Measurements from ENCODE around the gene SMYD3. TPM values are rescaled to one million over a fixed set of nuclear protein-coding genes. Genes with fewer than 3 reads are reported as not detected.
A peak's percentile ranks its signal among the peaks of the same experiment; 100 is the strongest.

Gene SMYD3
- total and polyA plus RNA-seq, 9 of the 15 experiments (the other 6 are each of a cell fraction or from before 2014, with no cell fraction given), result 128 to 440 (median 197) TPM

DNA sequence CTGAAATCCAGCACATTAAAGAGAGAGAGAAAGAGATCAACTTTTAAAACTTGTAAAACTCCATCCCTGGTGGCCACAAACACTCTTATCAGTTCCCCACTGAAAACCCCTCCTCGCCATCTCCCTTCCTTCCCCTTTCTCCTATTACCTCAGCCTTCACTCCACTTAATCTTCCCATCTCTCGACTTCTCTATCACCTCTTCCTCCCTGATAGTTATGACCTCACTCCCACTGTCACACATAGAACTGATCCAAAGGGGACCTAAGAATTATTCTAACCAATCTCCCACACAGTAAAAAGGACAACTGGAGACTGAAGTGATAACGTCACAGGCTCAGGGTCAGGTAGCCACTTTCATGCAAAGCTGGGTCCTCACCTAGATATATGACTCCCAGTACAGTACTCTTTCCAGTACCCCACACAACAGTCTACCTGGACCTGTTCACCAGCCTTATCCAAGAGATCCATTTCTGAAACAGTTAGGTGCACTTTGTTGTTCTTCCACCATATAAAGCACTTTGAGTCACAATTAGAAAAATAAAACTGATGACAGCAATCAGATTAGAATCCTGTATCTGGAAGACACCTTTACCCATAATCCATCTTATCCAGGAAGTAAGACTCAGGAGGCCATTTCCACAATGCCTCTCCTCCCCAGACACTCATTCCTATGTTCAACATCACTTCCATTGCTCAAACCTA is 324.8 kb downstream of the SMYD3 start (continued):
- TF ChIP-seq HMBOX1 (IDR thresholded peaks at IDR 0.05), result peak; percentile 77; the same call in 1 of the 2 replicates
- no peak for TF ChIP-seq NR2C2 (CRISPR knock-in tag; IDR thresholded peaks at IDR 0.05)
- peak; percentile 60; the same call in 1 of the 2 replicates for TF ChIP-seq NR2C2 (tag; IDR thresholded peaks at IDR 0.05)
- TF ChIP-seq MAZ (CRISPR knock-in tag; conservative IDR thresholded peaks at IDR 0.05 in 1 of 2, IDR thresholded peaks at IDR 0.05 in 1 of 2), result peak; percentile 3 to 39; a peak in 1 of 4 replicates
- peak; percentile 35 for TF ChIP-seq PRDM10 (IDR thresholded peaks at IDR 0.05; ENCODE audit: partially characterized antibody)
- TF ChIP-seq OTX1 (CRISPR knock-in tag; IDR thresholded peaks at IDR 0.05), result peak; percentile 89
- TF ChIP-seq ZNF318 (IDR thresholded peaks at IDR 0.05; ENCODE audit: borderline replicate concordance in 1 of 2, low read depth in 1 of 2), result peak in 1 of 2 experiments; percentile 83; a peak in 2 of 4 replicates
- TF ChIP-seq ZSCAN29 (IDR thresholded peaks at IDR 0.05), result no peak
- peak; percentile 48; the same call in 1 of the 2 replicates for TF ChIP-seq DMBX1 (CRISPR knock-in tag; IDR thresholded peaks at IDR 0.05; ENCODE audit: borderline replicate concordance)
- TF ChIP-seq ZNF140 (CRISPR knock-in tag; IDR thresholded peaks at IDR 0.05), result no peak
- TF ChIP-seq POLR2G (IDR thresholded peaks at IDR 0.05; ENCODE audit: low read depth, low read length), result no peak
- TF ChIP-seq SNRNP70 (optimal IDR thresholded peaks at IDR 0.05; ENCODE audit: low read depth, low read length), result no peak
- TF ChIP-seq RNF2 (IDR thresholded peaks at IDR 0.05), result peak; percentile 93; the same call in 1 of the 2 replicates

All from K562 (cell line).